Medulla oblongata (tissue), 1 donor: ENCODE measurements around the gene KRTAP10-6.
"Not testable (repeated sequence)": the region's sequence is repeated elsewhere in the genome, so short reads cannot be mapped to it uniquely, and the experiment has no call there.

Experiments used
- DNase-seq: peaks from one replicate; pipeline ENCODE4 v3.0.0-alpha.2; 2015; ENCODE audit errors: extremely low spot score

The KRTAP10-6 gene

GRCh38 chr21:44599264-44600029, 7.1 kb upstream of the KRTAP10-6 start:
- DNase-seq: no peak

GRCh38 chr21:44598061-44598460, 5.8 kb upstream of the KRTAP10-6 start:
- no peak for DNase-seq

DNA sequence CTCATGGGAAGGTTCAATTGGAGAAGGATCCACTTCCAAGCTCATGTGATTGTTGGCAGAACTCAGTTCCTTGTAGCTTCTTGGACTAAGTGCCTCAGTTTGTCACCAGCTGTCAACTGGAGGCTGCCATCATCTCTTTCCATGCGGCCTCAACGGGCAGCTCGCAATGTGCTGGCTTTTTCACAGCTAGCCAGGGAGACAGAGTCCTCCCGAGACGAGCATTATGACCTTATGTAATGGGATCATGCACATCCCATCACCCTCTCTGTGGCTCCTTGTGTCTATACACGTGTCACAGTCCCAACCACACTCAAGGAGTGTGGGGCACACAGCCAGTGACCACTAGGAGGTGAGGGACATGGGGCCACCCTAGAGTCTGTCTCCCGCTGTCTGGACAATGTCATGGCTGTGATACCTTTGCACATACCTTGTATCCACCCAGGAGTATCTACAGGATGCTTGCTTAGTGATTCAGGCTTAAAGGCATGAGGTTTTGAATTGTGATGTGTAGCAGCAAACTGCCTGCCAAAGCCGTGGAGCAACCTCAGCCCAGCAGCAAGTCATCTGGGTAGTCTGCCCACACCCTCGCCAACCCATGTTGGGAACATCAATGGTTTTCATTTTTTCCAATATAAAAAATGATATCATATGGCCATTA, 3.9 kb upstream of the KRTAP10-6 start:
- DNase-seq: no peak

GRCh38 chr21:44595524-44595923, 3.2 kb upstream of the KRTAP10-6 start:
- no peak for DNase-seq

- DNase-seq: no peak
Observed at GRCh38 chr21:44594406-44594916, 2.2 kb upstream of the KRTAP10-6 start.

DNA sequence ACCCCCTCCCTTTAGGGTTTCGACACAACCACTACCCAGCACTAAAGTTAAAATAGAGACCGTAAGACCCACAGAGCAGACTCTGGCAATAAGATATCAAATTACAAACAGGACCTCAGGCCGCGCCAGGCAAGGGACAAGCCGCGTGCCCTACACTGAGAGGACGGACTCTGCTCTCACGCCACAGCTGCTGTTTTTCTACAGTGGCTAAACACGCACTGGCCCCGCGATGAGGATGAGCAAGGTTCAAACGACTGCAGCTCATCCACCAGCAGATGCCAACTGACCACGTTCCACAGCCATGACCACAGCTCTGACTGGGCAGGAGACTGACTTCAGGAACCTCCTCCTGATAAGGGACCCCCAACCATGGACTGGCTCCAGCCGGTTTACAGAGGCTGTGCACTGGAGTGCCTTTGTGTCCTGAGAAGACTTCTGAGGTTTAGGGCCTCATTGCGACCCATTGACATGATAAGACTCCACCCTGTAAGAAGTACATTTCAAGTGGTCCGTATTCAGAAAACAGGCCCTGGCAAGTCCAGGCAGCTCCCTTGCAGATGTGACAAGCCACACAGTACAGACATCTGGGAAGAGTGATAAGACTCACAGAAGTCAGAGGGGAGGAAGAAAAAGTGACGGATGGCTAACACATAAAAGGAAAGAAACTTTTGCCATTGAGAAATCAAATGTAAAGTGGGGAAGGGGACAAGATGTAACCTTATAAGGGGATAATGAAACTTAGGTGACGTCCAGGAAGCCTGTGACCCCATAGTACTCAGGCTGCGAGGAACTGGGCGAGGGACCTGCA, 1.5 kb upstream of the KRTAP10-6 start:
- DNase-seq: no peak

GRCh38 chr21:44591801-44592130, 539 bp downstream of the KRTAP10-6 start:
- DNase-seq: not testable (repeated sequence)

DNA sequence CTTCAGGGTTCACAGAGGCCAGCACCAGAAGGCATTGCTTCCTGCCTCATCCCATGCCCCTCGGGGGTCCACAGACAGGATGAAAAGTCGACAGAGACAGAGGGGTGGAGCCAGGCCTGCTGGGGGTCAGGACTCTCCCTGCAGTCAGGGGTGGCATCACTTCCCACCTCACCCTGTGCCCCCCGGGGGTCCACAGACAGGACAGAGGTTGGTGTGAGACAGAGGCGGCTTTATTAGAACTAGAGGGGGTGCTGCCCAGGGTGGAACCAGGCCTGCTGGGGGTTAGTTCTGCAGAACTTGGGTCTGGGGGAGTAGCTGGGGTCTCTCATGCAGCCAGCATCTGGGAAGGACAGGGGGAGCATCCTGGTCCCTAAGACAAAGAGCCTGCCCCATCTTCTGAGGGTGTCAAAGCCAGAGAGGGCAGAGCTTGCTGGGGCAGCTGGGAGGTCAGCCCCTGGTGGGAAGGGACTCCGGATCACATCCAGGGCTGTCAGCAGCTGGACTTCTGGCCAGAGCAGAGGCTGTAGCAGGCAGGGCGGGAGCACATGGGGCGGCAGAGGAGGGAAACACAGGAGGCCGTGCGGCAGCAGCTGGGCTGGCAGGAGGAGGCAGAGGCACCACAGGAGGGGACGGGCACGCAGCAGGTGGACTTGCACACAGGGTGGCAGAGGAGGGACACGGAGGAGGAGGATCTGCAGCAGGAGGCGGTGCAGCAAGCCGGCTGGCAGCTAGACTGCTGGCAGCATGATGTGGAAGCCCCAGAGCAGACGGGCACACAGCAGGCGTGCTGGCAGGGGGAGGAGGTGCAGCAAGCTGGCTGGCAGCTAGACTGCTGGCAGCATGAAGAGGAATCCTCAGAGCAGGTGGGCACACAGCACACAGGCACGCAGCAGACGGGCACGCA, 1.2 kb downstream of the KRTAP10-6 start:
- not testable (repeated sequence) for DNase-seq

DNA sequence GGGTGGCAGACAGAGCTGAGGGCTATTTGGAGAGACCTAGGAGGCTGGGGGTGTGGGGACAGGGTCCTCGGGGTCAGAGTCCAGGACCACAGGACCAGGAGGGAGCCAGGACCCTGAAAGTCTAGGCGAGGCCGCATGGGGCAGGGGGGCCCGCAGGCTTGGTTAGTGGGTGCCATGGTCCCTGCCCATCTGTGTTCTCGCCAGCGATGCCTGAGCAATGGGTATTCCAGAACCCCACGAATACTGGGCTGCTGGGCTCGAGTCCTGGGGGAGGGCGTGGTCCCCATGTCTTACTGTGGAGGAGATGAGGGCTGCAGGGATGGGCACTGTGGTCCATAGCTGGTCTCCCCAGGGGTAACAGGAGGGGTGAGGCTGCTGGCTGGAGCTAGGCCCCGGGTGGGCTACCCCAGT, 2.0 kb downstream of the KRTAP10-6 start:
- no peak for DNase-seq

- no peak for DNase-seq
Observed at GRCh38 chr21:44589586-44590305, 2.6 kb downstream of the KRTAP10-6 start.

- no peak for DNase-seq
Observed at GRCh38 chr21:44589094-44589493, 3.2 kb downstream of the KRTAP10-6 start.

GRCh38 chr21:44585892-44586291, 6.4 kb downstream of the KRTAP10-6 start:
- no peak for DNase-seq

DNA sequence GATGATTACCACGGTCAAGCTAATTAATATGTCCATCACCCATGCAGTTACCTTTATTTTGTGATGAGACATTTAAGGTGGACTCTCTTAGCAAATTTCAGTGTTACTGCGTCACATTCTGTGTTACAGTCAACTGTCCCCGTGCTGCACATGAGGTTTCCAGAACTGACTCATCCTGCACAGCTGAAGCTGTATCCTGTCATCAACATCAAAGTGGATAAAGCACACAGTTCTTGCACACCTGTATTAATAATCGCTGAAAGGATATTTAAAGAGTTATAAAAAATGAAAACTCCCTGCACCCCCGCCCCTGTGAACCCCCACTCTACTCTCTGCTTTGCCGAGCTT, 8.5 kb downstream of the KRTAP10-6 start:
- no peak for DNase-seq

- no peak for DNase-seq
Observed at GRCh38 chr21:44583089-44583799, 9.1 kb downstream of the KRTAP10-6 start.

- DNase-seq: no peak
Observed at GRCh38 chr21:44582055-44582454, 10.2 kb downstream of the KRTAP10-6 start.

- DNase-seq: no peak
Observed at GRCh38 chr21:44581158-44581557, 11.1 kb downstream of the KRTAP10-6 start.

DNA sequence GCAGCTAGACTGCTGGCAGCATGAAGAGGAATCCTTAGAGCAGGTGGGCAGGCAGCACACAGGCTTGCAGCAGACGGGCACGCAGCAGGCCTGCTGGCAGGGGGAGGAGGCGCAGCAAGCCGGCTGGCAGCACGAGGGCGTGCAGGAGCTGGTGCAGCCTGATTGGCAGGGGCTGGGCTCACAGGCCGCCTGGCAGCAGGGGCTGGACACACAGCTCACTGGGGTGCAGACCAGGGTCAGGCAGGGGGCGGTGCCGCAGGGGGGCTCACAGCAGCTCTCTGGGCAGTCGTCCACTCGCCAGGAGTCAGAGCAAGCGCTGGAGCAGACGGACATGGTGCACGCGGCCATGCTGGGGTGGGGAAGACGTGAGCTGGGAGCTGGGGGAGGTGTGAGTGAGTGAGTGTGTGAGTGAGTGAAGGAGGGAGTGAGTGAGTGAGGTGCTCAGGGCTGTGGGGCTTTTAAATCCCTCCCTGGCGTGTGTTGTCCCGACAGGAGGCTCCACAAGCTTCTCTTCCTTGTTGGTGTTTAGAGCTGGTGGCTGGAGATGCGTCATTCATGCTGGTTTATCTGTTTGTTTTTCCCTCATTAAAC, 12.0 kb downstream of the KRTAP10-6 start, which contains the start of gene KRTAP10-5:
Gene KRTAP10-5, minus strand, starts transcription at position 374 of the 591 bp plus-strand sequence. Its CDS starts 26 bp downstream, at position 348.
- not testable (repeated sequence) for DNase-seq

GRCh38 chr21:44579833-44580144, 12.5 kb downstream of the KRTAP10-6 start:
- DNase-seq: no peak

DNA sequence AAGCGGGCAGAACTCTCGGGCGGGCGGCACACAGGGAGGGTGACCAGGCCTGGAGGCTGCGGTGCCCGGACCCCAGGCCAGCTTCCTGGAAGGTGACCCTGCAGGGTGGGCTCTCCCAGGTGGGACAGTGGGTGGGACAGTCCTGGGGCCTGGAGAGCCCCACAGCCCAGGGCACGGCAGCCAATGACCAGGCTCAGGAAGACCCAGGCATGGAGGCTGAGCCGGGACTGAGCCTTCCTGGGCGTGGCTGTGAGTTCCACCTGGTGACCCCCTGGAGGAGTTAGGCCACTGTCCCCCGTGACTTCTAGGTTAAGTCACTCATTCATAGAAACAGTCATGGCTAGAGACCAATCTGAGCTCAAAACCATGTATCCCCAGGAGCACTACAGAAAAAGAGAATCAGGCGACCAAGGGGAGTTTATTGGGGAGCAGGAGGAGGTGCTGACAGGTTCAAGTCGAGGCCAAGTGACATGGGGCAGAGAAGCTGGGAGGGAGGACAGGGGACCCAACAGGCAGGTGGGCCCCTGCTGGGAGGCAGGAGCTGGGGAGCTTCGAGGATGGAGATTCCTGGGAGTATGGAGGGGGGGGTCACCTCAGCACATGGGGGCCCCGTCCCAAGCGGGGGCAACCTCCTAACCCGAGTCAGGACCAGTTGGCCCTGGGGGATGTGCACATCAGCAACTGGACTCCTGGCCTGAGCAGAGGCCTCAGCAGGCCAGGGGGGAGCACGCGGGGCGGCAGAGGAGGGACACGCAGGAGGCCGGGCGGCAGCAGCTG, 13.1 kb downstream of the KRTAP10-6 start:
- no peak for DNase-seq
